RWPE2 (cell line): ENCODE measurements around the gene KCTD1.

ENCODE experiments used
- ATAC-seq: fragments of 200-7000 bp; cut with Tn5 transposase; 3 replicates; pipeline ENCODE4 v1.9.1; 2021; ENCODE audit warnings: low read depth
- DNase-seq: peaks from one replicate; pipeline ENCODE4 v3.0.0-alpha.2; 2020; ENCODE audit warnings: low spot score
- H3K27ac ChIP-seq: fragments of 450-650 bp; 2 replicates; pipeline ENCODE4 v1.5.1; 2017; ENCODE audit warnings: mild to moderate bottlenecking; ENCODE audit not compliant: poor library complexity, severe bottlenecking
- H3K27me3 ChIP-seq: fragments of 250-450 bp; sonication (Bioruptor Pico); 2 replicates; pipeline ENCODE4 v1.5.1; 2021; ENCODE audit warnings: mild to moderate bottlenecking, moderate library complexity; ENCODE audit not compliant: insufficient read depth, poor library complexity, severe bottlenecking
- H3K36me3 ChIP-seq: fragments of 250-450 bp; sonication (Bioruptor Pico); 2 replicates; pipeline ENCODE4 v1.5.1; 2020; ENCODE audit warnings: low read depth, mild to moderate bottlenecking, moderate library complexity
- H3K4me1 ChIP-seq: fragments of 250-450 bp; sonication (Bioruptor Pico); 2 replicates; pipeline ENCODE4 v1.5.1; 2021; ENCODE audit warnings: mild to moderate bottlenecking, moderate library complexity; ENCODE audit not compliant: insufficient read depth, poor library complexity, severe bottlenecking
- H3K4me3 ChIP-seq: fragments of 250-450 bp; sonication (Bioruptor Pico); 2 replicates; pipeline ENCODE4 v1.5.1; 2021; ENCODE audit warnings: mild to moderate bottlenecking, moderate library complexity; ENCODE audit not compliant: severe bottlenecking
- H3K9me3 ChIP-seq: fragments of 250-450 bp; sonication (Bioruptor Pico); 2 replicates; pipeline ENCODE4 v1.5.1; 2021; ENCODE audit warnings: mild to moderate bottlenecking, moderate library complexity; ENCODE audit not compliant: severe bottlenecking
- CTCF ChIP-seq: fragments of 450-650 bp; IDR thresholded peaks from one replicate; pipeline ENCODE4 v1.5.1; 2017; ENCODE audit warnings: mild to moderate bottlenecking, moderate library complexity; ENCODE audit not compliant: poor library complexity, severe bottlenecking

The KCTD1 gene

GRCh38 chr18:26556573-26556972, 8.2 kb upstream of the KCTD1 start:
- no peak for TF ChIP-seq CTCF
- Histone ChIP-seq H3K27ac (no peak overlapping the region), H3K36me3 (no peaks in the 10 kb centered on the region), H3K27me3 (no peaks in the 10 kb centered on the region), H3K4me3 (no peak overlapping the region), H3K4me1 (peaks cover 3% of the 10 kb centered on the region), H3K9me3 (no peaks in the 10 kb centered on the region)
- DNase-seq (no peak), ATAC-seq (peak; percentile 69; the same call in 2 of the 3 replicates)

- H3K36me3 ChIP-seq, result no peaks in the 10 kb centered on the region
- no peak for ATAC-seq
- no peak for TF ChIP-seq CTCF
These were observed 7.6 kb upstream of the KCTD1 start for GRCh38 chr18:26555804-26556553.

GRCh38 chr18:26553943-26554342, 5.6 kb upstream of the KCTD1 start:
- Histone ChIP-seq H3K9me3 (no peaks in the 10 kb centered on the region), H3K27ac (no peak overlapping the region), H3K36me3 (no peaks in the 10 kb centered on the region), H3K4me1 (peaks cover 10% of the 10 kb centered on the region), H3K4me3 (no peak overlapping the region), H3K27me3 (no peaks in the 10 kb centered on the region)
- ATAC-seq, result no peak
- DNase-seq, result no peak
- TF ChIP-seq CTCF, result no peak

More at GRCh38 chr18:26555804-26556553, 7.6 kb upstream of the KCTD1 start:
- H3K27me3 ChIP-seq, result no peaks in the 10 kb centered on the region
- DNase-seq, result no peak
- H3K4me1 ChIP-seq, result peaks cover 6% of the 10 kb centered on the region
- no peak overlapping the region for H3K4me3 ChIP-seq
- no peak overlapping the region for H3K27ac ChIP-seq
- H3K9me3 ChIP-seq, result no peaks in the 10 kb centered on the region

- H3K36me3 ChIP-seq, result 0 out of 2 replicates have a peak, but pooled peaks cover 5% of the 10 kb centered on the region
- H3K27ac ChIP-seq, result peak overlapping the region; percentile 93
- no peak for TF ChIP-seq CTCF
- ATAC-seq, result no peak
- H3K4me3 ChIP-seq, result no peak overlapping the region
- no peak for DNase-seq
- no peaks in the 10 kb centered on the region for H3K27me3 ChIP-seq
- no peaks in the 10 kb centered on the region for H3K9me3 ChIP-seq
- H3K4me1 ChIP-seq, result peaks cover 8% of the 10 kb centered on the region
These were observed 3.3 kb upstream of the KCTD1 start for GRCh38 chr18:26551695-26552081.

- ATAC-seq, result no peak
- Histone ChIP-seq H3K4me3 (peak overlapping the region; percentile 98), H3K27ac (peak overlapping the region; percentile 93), H3K9me3 (no peaks in the 10 kb centered on the region), H3K27me3 (no peaks in the 10 kb centered on the region), H3K36me3 (peaks cover 9% of the 10 kb centered on the region), H3K4me1 (peaks cover 7% of the 10 kb centered on the region)
- no peak for DNase-seq
- no peak for TF ChIP-seq CTCF
These were observed 2.8 kb upstream of the KCTD1 start for GRCh38 chr18:26550998-26551694.
